Measurements from ENCODE around the gene OR4X1. TPM values are rescaled to one million over a fixed set of nuclear protein-coding genes. Genes with fewer than 3 reads are reported as not detected.
"Not testable (repeated sequence)": the region's sequence is repeated elsewhere in the genome, so short reads cannot be mapped to it uniquely, and the experiment has no call there.

The OR4X1 gene, protein sequence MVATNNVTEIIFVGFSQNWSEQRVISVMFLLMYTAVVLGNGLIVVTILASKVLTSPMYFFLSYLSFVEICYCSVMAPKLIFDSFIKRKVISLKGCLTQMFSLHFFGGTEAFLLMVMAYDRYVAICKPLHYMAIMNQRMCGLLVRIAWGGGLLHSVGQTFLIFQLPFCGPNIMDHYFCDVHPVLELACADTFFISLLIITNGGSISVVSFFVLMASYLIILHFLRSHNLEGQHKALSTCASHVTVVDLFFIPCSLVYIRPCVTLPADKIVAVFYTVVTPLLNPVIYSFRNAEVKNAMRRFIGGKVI
- total RNA-seq: not detected

DNA sequence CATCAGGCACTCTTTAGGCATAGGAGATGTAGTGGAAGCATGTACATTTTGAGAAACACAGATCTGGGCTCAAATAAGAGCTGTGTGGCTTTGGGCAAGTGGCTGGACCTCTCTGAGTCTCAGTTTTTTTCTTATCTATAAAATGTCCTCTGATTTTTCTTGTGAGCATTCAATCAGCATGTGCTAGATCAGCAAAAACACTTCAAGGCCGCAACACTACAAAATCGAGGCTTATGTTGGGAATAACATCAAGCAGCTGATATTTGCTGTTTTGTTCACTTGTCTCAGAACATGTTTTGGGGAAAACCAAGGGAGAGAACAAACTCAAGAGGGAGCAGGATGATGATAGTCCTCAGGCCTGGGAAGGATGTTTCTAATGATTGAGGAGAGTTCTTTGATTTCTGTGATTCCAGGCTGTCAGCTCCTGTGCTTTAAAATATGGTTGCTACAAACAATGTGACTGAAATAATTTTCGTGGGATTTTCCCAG lies at the start of gene OR4X1:
TSS of gene OR4X1 (plus strand) at position 439 of the 489 bp plus-strand sequence. CDS start at position 439, 0 bp downstream.
- DNase-seq: no peak

DNA sequence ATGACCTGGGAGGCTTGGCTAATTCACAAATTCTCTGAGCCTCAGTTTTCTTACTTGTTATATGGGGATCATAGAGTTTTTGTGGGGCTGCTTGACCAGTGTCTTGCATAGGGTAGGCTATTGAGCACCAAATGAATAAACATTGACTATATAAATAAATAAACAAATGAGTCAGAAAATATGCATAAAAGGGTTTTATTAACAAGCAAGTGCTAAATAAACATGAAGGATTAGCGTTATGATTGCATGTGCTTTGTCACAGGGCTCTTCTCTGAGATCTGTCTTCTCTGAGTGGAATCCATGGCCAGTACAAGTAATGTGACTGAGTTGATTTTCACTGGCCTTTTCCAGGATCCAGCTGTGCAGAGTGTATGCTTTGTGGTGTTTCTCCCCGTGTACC lies 47.2 kb upstream of the OR4X1 start, which contains the start of gene OR4B1:
TSS of gene OR4B1 (plus strand) at position 301 of the 400 bp plus-strand sequence. CDS start at position 301, 0 bp downstream.
- DNase-seq: no peak

DNA sequence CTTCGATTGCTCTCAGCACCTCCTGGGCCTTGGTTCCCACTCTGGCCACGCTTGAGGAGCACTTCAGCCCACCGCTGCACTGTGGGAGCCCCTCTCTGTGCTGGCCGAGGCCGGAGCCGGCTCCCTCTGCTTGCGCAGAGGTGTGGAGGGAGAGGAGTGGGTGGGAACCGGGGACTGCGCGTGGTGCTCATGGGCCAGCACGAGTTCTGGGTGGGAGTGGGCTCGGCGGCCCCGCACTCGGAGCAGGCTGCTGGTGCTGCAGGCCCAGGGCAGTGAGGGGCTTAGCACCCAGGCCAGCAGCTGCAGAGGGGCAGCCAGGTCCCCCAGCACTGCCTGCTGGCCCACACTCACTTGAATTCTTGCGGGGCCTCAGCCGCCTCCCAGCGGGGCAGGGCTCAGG lies 34.9 kb upstream of the OR4X1 start:
- DNase-seq: no peak

DNA sequence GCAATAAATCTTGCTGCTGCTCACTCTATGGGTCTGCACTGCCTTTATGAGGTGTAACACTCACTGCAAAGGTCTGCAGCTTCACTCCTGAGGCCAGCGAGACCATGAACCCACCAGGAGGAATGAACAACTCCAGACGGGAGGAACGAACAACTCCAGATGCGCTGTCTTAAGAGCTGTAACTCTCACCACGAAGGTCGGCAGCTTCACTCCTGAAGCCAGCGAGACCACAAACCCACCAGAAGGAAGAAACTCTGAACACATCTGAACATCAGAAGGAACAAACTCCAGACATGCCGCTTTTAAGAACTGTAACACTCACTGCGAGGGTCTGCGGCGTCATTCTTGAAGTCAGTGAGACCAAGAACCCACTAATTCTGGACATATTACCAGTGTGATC lies 33.6 kb upstream of the OR4X1 start:
- DNase-seq: not testable (repeated sequence)

DNA sequence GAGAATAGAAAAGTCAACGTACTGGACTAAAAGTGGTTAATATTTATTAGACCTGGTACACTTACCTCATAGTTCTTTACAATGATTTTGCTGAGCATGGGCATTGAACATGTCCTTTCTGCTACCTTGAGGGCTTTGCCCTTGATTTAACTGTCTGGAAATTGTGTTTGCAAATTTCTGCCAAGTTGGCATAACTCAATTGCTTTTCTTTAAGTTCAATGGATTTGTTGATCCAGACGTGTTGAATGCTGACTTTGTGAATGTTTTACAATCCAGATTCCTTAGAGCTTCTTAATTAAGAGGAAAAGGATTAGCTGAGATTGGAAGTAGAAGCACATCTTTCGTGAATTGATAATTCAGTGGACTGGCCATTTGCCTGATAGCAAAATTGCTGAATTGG lies 25.9 kb upstream of the OR4X1 start:
- DNase-seq: no peak

DNA sequence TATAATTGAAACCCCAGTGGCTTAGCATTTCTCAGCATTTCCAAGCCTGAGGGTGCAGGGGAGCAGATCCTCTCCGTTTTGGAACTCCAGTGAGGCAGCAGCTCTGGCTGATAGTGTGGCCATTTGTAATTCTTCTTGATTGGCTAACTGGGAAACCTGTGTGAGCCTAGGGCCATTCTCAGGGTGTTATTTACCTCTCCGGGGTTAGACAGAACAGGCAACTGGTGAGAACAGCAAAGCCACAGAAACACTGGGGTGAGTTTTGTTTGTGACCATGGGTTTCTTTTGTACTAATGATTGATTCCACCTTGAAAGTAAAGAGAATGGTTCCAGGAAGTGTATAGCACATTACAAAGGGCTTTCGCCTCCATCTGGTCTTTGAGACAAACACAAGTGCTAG lies 21.2 kb upstream of the OR4X1 start:
- DNase-seq: no peak

DNA sequence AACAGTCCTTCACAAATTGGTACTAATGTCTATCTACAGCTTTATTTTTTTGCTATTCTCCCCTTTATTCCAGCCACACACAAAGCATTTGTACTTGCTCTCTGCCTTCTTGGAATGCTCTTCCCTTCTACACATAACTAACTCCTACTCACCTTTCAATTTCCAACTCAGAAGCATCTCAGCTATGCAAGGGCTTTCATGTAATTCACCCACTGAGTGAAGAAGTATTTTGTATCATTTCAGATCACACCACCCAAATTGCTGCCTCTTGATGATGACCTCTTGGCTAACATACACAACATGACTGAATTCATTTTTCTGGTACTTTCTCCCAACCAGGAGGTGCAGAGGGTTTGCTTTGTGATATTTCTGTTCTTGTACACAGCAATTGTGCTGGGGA lies 18.9 kb upstream of the OR4X1 start, which contains the start of gene OR4X2:
TSS of gene OR4X2 (plus strand) at position 301 of the 400 bp plus-strand sequence. CDS start at position 301, 0 bp downstream.
- no peak for DNase-seq

DNA sequence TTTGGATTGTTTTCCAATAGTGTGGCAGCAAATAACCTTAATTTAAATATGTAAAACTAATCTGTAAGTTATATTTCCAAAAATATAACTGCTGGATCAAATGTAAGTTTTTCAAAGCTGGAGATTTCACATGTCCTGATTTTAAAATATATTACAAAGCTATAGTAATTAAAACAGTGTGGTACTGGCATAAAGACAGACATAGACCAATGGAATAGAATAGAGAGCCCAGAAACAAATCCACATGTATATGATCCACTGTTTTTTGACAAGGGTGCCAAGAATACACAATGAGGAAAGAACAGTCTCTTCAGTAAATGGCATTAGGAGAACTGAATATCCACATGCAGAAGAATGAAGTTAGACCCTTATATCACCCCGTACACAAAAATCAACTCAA lies 14.8 kb upstream of the OR4X1 start:
- no peak for DNase-seq

DNA sequence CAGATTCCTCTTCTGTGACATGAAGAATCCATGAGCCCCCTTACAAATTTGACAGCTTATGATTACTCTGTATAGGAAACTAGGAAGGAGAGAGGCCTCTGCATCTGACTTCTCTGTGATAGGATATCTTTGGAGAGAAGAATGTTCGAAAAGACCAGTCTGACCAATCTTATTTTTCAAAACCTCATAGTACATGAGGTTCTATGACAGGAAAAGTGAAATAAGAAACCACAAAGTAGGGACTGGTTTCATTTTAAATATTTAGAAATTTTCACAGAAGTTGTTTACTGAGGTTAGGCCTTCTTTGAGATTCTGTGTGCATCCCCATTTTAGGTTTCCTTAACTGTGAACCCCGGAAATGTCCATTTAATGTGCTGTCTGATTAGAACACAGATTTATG lies 2.1 kb upstream of the OR4X1 start:
- DNase-seq: no peak

DNA sequence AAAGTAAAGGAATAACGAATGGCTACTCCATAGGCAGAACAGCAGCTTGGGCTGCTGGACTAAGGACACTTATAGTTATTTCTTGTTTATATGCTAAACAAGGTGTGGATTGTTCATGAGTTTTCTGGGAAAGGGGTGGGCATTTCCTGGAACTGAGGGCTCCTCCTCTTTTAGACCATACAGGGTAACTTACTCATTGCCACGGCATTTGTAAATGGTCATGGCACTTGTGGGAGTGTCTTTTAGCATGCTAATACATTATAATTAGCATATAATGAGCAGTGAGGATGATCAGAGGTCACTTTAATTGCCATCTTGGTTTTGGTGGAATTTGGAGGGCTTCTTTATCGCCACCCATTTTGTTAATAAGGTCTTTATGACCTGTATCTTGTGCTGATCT lies 7.0 kb downstream of the OR4X1 start:
- no peak for DNase-seq

DNA sequence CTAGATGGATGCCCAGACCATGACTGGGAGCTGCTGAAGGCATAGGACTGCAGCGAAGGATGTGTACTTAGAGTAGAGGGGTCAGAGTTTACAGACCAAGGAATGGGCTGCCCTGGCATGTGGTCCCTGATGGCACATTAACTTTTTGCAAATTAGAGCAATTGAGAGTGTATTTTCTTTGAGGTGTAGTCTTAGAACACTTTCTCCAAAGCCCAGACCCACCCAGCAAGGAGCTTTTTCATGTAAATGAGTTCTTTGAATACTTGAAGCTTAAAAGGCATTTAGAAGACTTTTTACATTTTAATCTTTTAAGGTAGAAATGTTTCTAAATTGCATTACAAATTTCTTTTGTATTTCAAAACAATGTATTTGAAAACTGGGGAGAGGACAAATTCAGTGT lies 8.9 kb downstream of the OR4X1 start:
- DNase-seq: no peak

DNA sequence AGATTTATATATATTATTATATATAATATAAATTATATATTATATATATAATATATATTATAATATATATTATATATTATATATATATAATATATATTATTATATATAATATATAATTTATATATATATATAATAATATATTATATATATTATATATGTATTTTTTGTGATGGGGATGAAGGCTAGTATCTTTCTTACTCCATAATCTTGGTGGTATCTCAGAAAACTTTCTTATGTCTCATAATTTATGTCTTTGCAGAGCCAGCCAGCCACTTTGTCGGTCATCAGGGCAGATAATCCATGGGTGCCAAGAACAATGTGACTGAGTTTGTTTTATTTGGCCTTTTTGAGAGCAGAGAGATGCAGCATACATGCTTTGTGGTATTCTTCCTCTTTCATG lies 42.3 kb downstream of the OR4X1 start, which contains the start of gene OR4S1:
TSS of gene OR4S1 (plus strand) at position 301 of the 400 bp plus-strand sequence. CDS start at position 301, 0 bp downstream.
- DNase-seq: no peak

DNA sequence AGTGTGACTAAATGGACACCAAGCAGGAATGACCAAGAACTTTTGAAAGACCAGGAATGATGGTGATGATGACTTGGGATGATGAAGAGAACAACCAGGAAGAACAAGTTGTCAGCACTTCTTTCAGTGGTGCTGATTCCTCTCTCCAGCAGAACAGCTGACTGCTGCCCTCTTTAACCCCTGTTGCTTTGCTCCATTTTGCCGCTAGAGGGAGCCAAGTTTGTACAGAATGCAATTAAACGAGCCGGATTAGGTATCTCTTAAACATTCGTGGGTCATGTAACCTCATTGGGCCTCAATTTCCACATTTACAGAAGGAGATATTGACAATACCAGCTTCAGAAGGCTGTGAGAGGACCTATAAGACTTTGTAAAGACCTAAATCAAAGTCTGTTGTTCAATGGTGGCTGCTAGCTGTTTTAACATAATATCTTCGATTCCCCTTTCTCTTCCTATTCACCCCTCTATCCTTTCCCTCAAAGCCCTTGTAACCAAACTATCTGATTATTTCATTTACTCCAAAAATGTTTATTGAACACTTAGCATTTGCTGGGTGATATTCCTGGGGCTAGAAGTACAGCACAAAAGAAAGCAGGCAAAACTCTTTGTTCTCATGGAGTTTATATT lies 44.2 kb downstream of the OR4X1 start:
- DNase-seq: peak; percentile 0

DNA sequence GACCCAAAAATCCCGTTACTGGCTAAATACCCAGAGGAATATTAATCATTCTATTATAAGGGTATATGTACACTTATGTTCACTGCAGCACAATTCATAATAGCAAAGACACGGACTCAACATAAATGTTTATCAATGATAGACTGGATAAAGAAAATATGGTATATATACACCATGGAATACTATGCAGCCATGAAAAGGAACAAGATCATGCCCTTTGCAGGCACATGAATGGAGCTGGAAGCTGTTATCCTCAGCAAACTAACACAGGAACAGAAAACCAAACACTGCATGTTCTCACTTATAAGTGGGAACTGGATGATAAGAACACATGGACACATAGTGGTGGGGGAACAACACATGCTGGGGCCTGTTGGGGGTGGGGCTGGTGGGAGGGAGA lies 49.9 kb downstream of the OR4X1 start:
- not testable (repeated sequence) for DNase-seq

Other genes with a start within 250 kb of the OR4X1 start
- gene OR4B1, start 47.1 kb upstream of the OR4X1 start, total RNA-seq: not detected
- not detected for gene OR4X2, start 18.8 kb upstream of the OR4X1 start, total RNA-seq
- not detected for gene OR4S1, start 42.4 kb downstream of the OR4X1 start, total RNA-seq
- not detected for gene OR4C3, start 61.1 kb downstream of the OR4X1 start, total RNA-seq
- not detected for gene OR4C5, start 102.6 kb downstream of the OR4X1 start, total RNA-seq
- gene OR4A47, start 224.9 kb downstream of the OR4X1 start, total RNA-seq: not detected

All from occipital lobe (tissue), 2 donors.